HL-60 (cell line): ENCODE data around the gene OS9.

Experiments used
- CTCF ChIP-seq: IDR thresholded peaks from one replicate; pipeline ENCODE4 v1.5.1; 2011; ENCODE audit warnings: low read length, control low read depth, inconsistent platforms; ENCODE audit not compliant: insufficient read depth
- POLR2AphosphoS5 ChIP-seq: IDR thresholded peaks from 2 replicates; pipeline ENCODE4 v1.6.1; 2012; ENCODE audit warnings: low read depth
- SPI1 ChIP-seq: IDR thresholded peaks from 2 replicates; pipeline ENCODE4 v1.6.1; 2012; ENCODE audit warnings: low read depth, mild to moderate bottlenecking, borderline replicate concordance

GRCh38 chr12:57708296-57708695 is 14.4 kb downstream of the OS9 start:
- TF ChIP-seq CTCF (no peak), SPI1 (no peak), POLR2AphosphoS5 (no peak)
